Measurements from ENCODE around the gene SREBF2. TPM values are rescaled to one million over a fixed set of nuclear protein-coding genes. Genes with fewer than 3 reads are reported as not detected.
"Not testable (repeated sequence)": the region's sequence is repeated elsewhere in the genome, so short reads cannot be mapped to it uniquely, and the experiment has no call there.

Gene SREBF2
- total RNA-seq, 4 donors from 2014 or later = 26.3 to 63.5 (median 33.8) TPM

DNA sequence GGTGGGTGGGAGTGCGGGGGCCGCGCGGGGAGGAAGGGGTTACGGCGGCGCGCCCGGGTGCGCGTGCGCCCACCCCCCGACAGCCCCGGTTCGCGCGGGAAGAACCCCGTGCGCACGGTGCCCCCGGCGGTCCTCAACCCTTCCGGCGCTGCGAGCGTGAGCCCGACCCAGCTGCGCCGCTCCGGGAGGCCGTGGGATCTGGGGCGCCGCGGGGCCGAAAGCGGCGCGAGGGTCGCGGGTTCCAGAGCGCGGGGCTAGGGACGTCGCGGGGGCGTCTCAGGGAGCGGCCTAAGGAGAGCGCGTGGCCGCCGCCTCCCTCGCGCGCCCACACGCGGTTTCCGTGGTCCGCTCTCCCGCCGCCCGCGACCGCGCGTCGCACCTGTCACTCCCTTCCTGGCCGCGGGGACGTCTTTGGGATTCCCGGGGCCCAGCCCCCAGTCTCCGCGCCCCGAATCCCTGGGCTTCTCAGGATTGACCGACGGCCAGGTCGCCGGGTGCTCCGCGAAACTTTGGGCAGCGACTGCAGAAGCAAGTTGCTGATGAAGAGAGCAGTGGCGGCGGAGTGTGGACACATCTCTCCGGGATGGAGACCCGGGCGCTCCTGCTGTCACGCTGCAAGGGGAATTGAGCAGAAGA, 582 bp downstream of the SREBF2 start:
- TF ChIP-seq, protein P1, sequence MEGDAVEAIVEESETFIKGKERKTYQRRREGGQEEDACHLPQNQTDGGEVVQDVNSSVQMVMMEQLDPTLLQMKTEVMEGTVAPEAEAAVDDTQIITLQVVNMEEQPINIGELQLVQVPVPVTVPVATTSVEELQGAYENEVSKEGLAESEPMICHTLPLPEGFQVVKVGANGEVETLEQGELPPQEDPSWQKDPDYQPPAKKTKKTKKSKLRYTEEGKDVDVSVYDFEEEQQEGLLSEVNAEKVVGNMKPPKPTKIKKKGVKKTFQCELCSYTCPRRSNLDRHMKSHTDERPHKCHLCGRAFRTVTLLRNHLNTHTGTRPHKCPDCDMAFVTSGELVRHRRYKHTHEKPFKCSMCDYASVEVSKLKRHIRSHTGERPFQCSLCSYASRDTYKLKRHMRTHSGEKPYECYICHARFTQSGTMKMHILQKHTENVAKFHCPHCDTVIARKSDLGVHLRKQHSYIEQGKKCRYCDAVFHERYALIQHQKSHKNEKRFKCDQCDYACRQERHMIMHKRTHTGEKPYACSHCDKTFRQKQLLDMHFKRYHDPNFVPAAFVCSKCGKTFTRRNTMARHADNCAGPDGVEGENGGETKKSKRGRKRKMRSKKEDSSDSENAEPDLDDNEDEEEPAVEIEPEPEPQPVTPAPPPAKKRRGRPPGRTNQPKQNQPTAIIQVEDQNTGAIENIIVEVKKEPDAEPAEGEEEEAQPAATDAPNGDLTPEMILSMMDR (IDR thresholded peaks at IDR 0.05) = no peak

GRCh38 chr22:41834005-41834944, 1.4 kb downstream of the SREBF2 start:
- no peak for DNase-seq (ENCODE audit: low spot score)
- TF ChIP-seq, protein P1 (IDR thresholded peaks at IDR 0.05) = no peak
- ATAC-seq (ENCODE audit: low FRiP score) = no peak

More for the DNA sequence above, 582 bp downstream of the SREBF2 start:
- DNase-seq (ENCODE audit: low spot score) (no peak), ATAC-seq (ENCODE audit: low FRiP score) (peak; percentile 14)

DNA sequence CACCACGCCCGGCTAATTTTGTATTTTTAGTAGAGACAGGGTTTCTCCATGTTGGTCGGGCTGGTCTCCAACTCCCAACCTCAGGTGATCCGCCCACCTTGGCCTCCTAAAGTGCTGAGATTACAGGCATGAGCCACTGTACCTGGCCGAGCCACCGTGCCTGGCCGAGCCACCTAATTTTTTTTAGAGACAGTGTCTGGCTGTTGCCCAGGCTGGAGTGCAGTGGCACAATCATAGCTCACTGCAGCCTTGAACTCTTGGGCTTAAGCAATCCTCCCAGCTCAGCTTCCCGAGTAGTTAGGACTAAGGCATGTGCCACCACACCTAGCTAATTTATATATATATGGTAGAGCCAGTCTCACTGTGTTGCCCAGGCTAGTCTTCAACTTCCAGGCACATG, 2.6 kb downstream of the SREBF2 start:
- not testable (repeated sequence) for ATAC-seq (ENCODE audit: low FRiP score); DNase-seq (ENCODE audit: low spot score)

DNA sequence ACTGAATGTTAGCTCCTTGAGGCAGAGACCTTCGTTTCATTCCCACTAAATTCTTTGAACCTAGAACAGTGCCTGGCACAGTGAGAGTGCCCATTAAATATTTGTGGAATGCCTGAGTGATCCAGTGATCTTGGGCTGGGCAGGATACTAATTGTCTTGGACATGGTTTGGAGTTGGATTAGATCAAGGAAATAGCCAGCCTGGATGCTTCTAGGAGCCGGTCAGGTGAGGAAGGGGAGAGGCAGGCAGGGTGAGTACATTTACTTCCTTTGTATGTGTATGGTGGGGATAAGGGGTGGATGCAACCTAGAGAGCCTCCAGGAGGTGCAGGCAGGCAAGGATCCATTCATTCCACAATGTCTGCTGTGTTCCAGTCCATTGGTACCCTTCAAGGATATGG, 3.6 kb downstream of the SREBF2 start:
- no peak for DNase-seq (ENCODE audit: low spot score)
- TF ChIP-seq, protein P1 (IDR thresholded peaks at IDR 0.05) = no peak
- no peak for ATAC-seq (ENCODE audit: low FRiP score)

- ATAC-seq (ENCODE audit: low FRiP score) (no peak), DNase-seq (ENCODE audit: low spot score) (no peak)
- TF ChIP-seq, protein P1 (IDR thresholded peaks at IDR 0.05) = no peak
Observed at GRCh38 chr22:41838842-41839618, 6.1 kb downstream of the SREBF2 start.

DNA sequence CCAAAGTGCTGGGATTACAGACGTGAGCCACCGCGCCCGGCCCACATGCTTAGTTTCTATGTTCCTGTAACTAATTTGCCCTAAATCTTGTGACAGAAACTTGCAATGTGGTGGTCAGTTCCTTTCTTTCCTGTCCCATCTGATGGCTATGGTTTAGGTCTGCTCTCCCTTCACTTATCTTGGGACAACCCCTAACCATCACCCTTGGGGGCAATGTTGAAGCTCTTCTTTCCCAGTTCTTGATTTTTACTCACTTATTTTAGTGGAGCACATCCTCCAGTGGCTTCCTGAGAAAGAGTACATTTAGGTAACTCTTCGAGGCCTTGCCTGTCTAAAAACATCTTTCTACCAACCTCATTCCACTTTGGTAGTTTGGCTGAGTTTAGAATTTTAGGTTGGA, 7.3 kb downstream of the SREBF2 start:
- DNase-seq (ENCODE audit: low spot score) (no peak), ATAC-seq (ENCODE audit: low FRiP score) (no peak)
- TF ChIP-seq, protein P1 (IDR thresholded peaks at IDR 0.05) = no peak

Data from omental fat pad (tissue), 4 donors.